SK-N-SH treated with all-trans-retinoic acid at 6 μM for 48 hours (cell line): Measurements from ENCODE around the gene SCIN.

Experiments used
- ATAC-seq: fragments of 200-7000 bp; cut with Tn5 transposase; 3 replicates; pipeline ENCODE4 v1.9.1; 2020; ENCODE audit warnings: mild to moderate bottlenecking, moderate library complexity
- ARNTL ChIP-seq: fragments of 450-650 bp; formaldehyde crosslinking; IDR thresholded peaks from 2 replicates; pipeline ENCODE4 v1.5.0; 2020; ENCODE audit warnings: low read depth, mild to moderate bottlenecking, moderate library complexity, borderline replicate concordance
- CREB5 ChIP-seq: fragments of 250-450 bp; sonication (Bioruptor Pico); IDR thresholded peaks from 2 replicates; pipeline ENCODE4 v1.5.1; 2020; ENCODE audit warnings: low read depth, mild to moderate bottlenecking, moderate library complexity
- CSDC2 ChIP-seq: fragments of 250-450 bp; sonication (Bioruptor Pico); IDR thresholded peaks from 2 replicates; pipeline ENCODE4 v1.5.0; 2020; ENCODE audit warnings: mild to moderate bottlenecking, moderate library complexity
- CSRNP3 ChIP-seq: fragments of 250-450 bp; sonication (Bioruptor Pico); IDR thresholded peaks from 2 replicates; pipeline ENCODE4 v1.5.1; 2021; ENCODE audit warnings: mild to moderate bottlenecking, moderate library complexity
- ESRRG ChIP-seq: fragments of 250-450 bp; sonication (Bioruptor Pico); IDR thresholded peaks from 2 replicates; pipeline ENCODE4 v1.6.1; 2021; ENCODE audit warnings: mild to moderate bottlenecking
- GLIS3 ChIP-seq: fragments of 250-450 bp; sonication (Bioruptor Pico); IDR thresholded peaks from 2 replicates; pipeline ENCODE4 v1.5.0; 2020; ENCODE audit warnings: mild to moderate bottlenecking, moderate library complexity
- ISL1 ChIP-seq: fragments of 250-450 bp; sonication (Bioruptor Pico); IDR thresholded peaks from 2 replicates; pipeline ENCODE4 v2.1.2; 2022; ENCODE audit warnings: mild to moderate bottlenecking, moderate library complexity
- OSR1 ChIP-seq: fragments of 250-450 bp; sonication (Bioruptor Pico); IDR thresholded peaks from 2 replicates; pipeline ENCODE4 v1.8.0; 2022; ENCODE audit warnings: moderate library complexity, mild to moderate bottlenecking, inconsistent platforms
- PATZ1 ChIP-seq: fragments of 250-450 bp; sonication (Bioruptor Pico); IDR thresholded peaks from 2 replicates; pipeline ENCODE4 v1.8.0; 2020; ENCODE audit warnings: mild to moderate bottlenecking, moderate library complexity, borderline replicate concordance
- PPARA ChIP-seq: fragments of 250-450 bp; sonication (Bioruptor Pico); IDR thresholded peaks from 2 replicates; pipeline ENCODE4 v1.5.0; 2020; ENCODE audit warnings: mild to moderate bottlenecking, borderline replicate concordance
- SNAI2 ChIP-seq: fragments of 250-450 bp; sonication (Bioruptor Pico); IDR thresholded peaks from 2 replicates; pipeline ENCODE4 v1.5.0; 2020; ENCODE audit warnings: mild to moderate bottlenecking, moderate library complexity
- TCF4 ChIP-seq: fragments of 250-450 bp; sonication (Bioruptor Pico); IDR thresholded peaks from 2 replicates; pipeline ENCODE4 v1.8.0; 2021; ENCODE audit warnings: mild to moderate bottlenecking, moderate library complexity, borderline replicate concordance
- TOX ChIP-seq: fragments of 250-450 bp; sonication (Bioruptor Pico); IDR thresholded peaks from 2 replicates; pipeline ENCODE4 v1.8.0; 2021; ENCODE audit warnings: mild to moderate bottlenecking, moderate library complexity, borderline replicate concordance
- TSHZ2 ChIP-seq: fragments of 250-450 bp; sonication (Bioruptor Pico); IDR thresholded peaks from 2 replicates; pipeline ENCODE4 v1.5.0; 2020; ENCODE audit warnings: mild to moderate bottlenecking, moderate library complexity
- ZC3H10 ChIP-seq: fragments of 250-450 bp; sonication (Bioruptor Pico); IDR thresholded peaks from 2 replicates; pipeline ENCODE4 v1.5.1; 2021; ENCODE audit warnings: mild to moderate bottlenecking, moderate library complexity
- ZFP3 ChIP-seq: fragments of 250-450 bp; sonication (Bioruptor Pico); IDR thresholded peaks from 2 replicates; pipeline ENCODE4 v1.5.0; 2020; ENCODE audit warnings: mild to moderate bottlenecking, moderate library complexity
- ZFP30 ChIP-seq: fragments of 450-650 bp; formaldehyde crosslinking; IDR thresholded peaks from 2 replicates; pipeline ENCODE4 v1.5.0; 2022; ENCODE audit warnings: mild to moderate bottlenecking, moderate library complexity
- ZNF565 ChIP-seq: fragments of 450-650 bp; formaldehyde crosslinking; conservative IDR thresholded peaks from 2 replicates; pipeline ENCODE4 v1.5.0; 2020; ENCODE audit warnings: low read depth, mild to moderate bottlenecking, moderate library complexity
- ZNF70 ChIP-seq: fragments of 450-650 bp; formaldehyde crosslinking; IDR thresholded peaks from 2 replicates; pipeline ENCODE4 v1.5.0; 2020; ENCODE audit warnings: mild to moderate bottlenecking, moderate library complexity
- ZNF8 ChIP-seq: fragments of 450-650 bp; formaldehyde crosslinking; IDR thresholded peaks from 2 replicates; pipeline ENCODE4 v1.5.0; 2020; ENCODE audit warnings: mild to moderate bottlenecking, moderate library complexity

SCIN gene

GRCh38 chr7:12701433-12701832, 130.9 kb downstream of the SCIN start:
- no peak for ATAC-seq
- TF ChIP-seq ZNF565 (no peak), ARNTL (CRISPR knock-in tag) (no peak), CSRNP3 (CRISPR knock-in tag) (no peak), PATZ1 (no peak), PPARA (no peak), GLIS3 (no peak), CSDC2 (CRISPR knock-in tag) (no peak), ZNF70 (CRISPR knock-in tag) (no peak), TCF4 (no peak)
- TF ChIP-seq, all 23 proteins: peak for 0

GRCh38 chr7:12703881-12704280, 133.4 kb downstream of the SCIN start:
- ATAC-seq, result no peak
- TF ChIP-seq TOX (CRISPR knock-in tag), result no peak
- TF ChIP-seq PPARA, result no peak
- TF ChIP-seq ZFP30, result no peak
- no peak for TF ChIP-seq CREB5 (CRISPR knock-in tag)
- TF ChIP-seq ZNF8 (CRISPR knock-in tag), result no peak
- no peak for TF ChIP-seq ZFP3
- no peak for TF ChIP-seq ZC3H10 (CRISPR knock-in tag)
- TF ChIP-seq TSHZ2, result no peak
- TF ChIP-seq ZNF70 (CRISPR knock-in tag), result no peak
- no peak for TF ChIP-seq OSR1 (CRISPR knock-in tag)
- no peak for TF ChIP-seq TCF4
- no peak for TF ChIP-seq CSRNP3 (CRISPR knock-in tag)
- TF ChIP-seq ESRRG (CRISPR knock-in tag), result no peak
- no peak for TF ChIP-seq SNAI2 (CRISPR knock-in tag)

DNA sequence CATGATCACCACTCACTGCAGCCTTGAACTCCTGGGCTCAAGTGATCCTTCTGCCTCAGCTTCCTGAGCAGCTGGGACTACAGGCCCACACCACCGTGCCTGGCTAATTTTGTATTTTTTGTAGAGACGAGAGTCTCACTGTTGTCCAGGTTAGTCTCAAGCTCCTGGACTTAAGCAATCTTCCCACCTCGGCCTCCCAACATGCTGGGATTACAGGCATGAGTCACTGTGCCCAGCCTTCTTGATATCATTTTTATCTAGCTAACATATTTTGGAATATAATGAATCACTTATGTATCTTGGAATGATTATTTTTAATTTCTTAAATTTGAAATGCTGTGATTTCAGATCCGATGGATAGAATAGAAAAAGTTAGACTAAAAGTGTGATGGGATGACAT, 135.4 kb downstream of the SCIN start:
- 0 out of 3 replicates have a peak, but pooled peaks have one; percentile 36 for ATAC-seq
- TF ChIP-seq TCF4 (no peak), ZNF565 (no peak), TOX (CRISPR knock-in tag) (no peak), ZNF70 (CRISPR knock-in tag) (no peak), TSHZ2 (no peak), PATZ1 (no peak), CREB5 (CRISPR knock-in tag) (no peak), CSDC2 (CRISPR knock-in tag) (no peak), ISL1 (no peak), PPARA (no peak), GLIS3 (no peak), ESRRG (CRISPR knock-in tag) (no peak), ZNF8 (CRISPR knock-in tag) (no peak)
